Measurements from ENCODE around the gene NFS1.

DNA sequence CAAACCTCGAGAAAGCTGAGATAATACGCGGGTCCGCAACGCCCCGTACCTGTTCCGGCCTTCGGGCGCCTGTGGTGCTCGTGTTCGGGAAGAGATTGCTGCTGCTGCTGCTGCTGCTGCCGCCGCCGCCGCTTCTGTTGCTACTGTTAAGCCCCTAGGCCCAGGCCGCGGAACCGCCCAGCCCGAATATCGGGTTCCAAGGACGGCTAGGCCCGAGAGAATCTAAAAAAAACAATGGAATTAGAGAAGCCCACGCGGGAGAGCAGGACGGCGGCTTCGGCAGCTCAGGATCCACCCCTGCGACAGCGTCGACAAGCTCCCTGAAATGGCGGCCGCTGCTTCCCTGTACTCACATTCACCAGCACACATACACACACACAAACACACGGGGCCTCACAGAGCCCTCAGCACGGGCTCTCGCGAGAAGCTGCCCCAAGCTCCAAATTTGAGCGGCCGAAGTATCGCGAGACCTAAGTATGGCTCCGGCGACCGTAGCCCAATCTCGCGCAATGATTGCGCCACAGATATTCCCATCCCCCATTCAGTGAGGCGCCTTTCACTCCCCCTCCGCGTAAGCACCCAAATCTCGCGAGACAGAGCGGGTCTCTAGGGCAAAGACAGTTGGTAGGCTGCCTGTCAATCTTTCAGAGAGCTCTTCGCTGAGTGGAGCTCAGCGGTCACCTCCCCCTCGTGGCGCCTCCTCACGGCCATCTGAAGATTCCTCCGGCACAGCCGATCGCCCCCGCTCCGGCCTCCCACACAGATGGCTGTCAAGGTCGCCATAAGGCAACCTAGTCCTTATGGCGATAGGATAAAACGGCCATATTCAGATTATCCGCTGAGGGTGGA lies 43.0 kb upstream of the NFS1 start, which contains the start of gene RBM39:
- TF ChIP-seq, protein P1, sequence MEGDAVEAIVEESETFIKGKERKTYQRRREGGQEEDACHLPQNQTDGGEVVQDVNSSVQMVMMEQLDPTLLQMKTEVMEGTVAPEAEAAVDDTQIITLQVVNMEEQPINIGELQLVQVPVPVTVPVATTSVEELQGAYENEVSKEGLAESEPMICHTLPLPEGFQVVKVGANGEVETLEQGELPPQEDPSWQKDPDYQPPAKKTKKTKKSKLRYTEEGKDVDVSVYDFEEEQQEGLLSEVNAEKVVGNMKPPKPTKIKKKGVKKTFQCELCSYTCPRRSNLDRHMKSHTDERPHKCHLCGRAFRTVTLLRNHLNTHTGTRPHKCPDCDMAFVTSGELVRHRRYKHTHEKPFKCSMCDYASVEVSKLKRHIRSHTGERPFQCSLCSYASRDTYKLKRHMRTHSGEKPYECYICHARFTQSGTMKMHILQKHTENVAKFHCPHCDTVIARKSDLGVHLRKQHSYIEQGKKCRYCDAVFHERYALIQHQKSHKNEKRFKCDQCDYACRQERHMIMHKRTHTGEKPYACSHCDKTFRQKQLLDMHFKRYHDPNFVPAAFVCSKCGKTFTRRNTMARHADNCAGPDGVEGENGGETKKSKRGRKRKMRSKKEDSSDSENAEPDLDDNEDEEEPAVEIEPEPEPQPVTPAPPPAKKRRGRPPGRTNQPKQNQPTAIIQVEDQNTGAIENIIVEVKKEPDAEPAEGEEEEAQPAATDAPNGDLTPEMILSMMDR (IDR thresholded peaks at IDR 0.05; ENCODE audit: low read depth, low read length, missing input control) = peak; percentile 29
- peak in 1 of 2 donors; percentile 50 for TF ChIP-seq GABPA (IDR thresholded peaks at IDR 0.05 in 1 of 2, conservative IDR thresholded peaks at IDR 0.05 in 1 of 2)
- peak; percentile 46 to 58 for TF ChIP-seq RAD21 (IDR thresholded peaks at IDR 0.05)
- peak; percentile 67 for TF ChIP-seq FOXA1 (IDR thresholded peaks at IDR 0.05)
- peak; percentile 95 for TF ChIP-seq TAF1 (conservative IDR thresholded peaks at IDR 0.05)
- peak; percentile 71 for TF ChIP-seq MAX (IDR thresholded peaks at IDR 0.05)

All from liver (tissue), 3 donors.